ENCODE measurements around the gene PRKCB.

Gene PRKCB

GRCh38 chr16:23994615-23995014, 158.8 kb downstream of the PRKCB start:
- WGBS (ENCODE audit: insufficient coverage, insufficient read length): no CpG with 5 or more reads among the region's 1 CpG
- no peak for DNase-seq (ENCODE audit: low read depth, low spot score)
- Histone ChIP-seq H3K4me3 (ENCODE audit: low read length) (no peak overlapping the region), H3K27ac (ENCODE audit: low read length) (no peak overlapping the region), H3K36me3 (ENCODE audit: control insufficient read depth, insufficient read depth, low read length) (no peaks in the 10 kb centered on the region), H3K9me3 (ENCODE audit: control insufficient read depth, insufficient read depth, low read length) (no peaks in the 10 kb centered on the region), H3K4me1 (ENCODE audit: control insufficient read depth, insufficient read depth, low read length) (peaks cover 2% of the 10 kb centered on the region; the same call in 1 of the 2 replicates), H3K27me3 (ENCODE audit: control insufficient read depth, insufficient read depth, low read length) (no peaks in the 10 kb centered on the region)

GRCh38 chr16:23996258-23996955, 160.6 kb downstream of the PRKCB start:
- no CpG with 5 or more reads among the region's 4 CpGs for WGBS (ENCODE audit: insufficient coverage, insufficient read length)
- no peak for DNase-seq (ENCODE audit: low read depth, low spot score)
- Histone ChIP-seq H3K4me1 (ENCODE audit: control insufficient read depth, insufficient read depth, low read length) (no peaks in the 10 kb centered on the region), H3K4me3 (ENCODE audit: low read length) (no peak overlapping the region), H3K36me3 (ENCODE audit: control insufficient read depth, insufficient read depth, low read length) (no peaks in the 10 kb centered on the region), H3K27me3 (ENCODE audit: control insufficient read depth, insufficient read depth, low read length) (no peaks in the 10 kb centered on the region), H3K9me3 (ENCODE audit: control insufficient read depth, insufficient read depth, low read length) (no peaks in the 10 kb centered on the region), H3K27ac (ENCODE audit: low read length) (no peak overlapping the region)

- Histone ChIP-seq H3K4me3 (ENCODE audit: low read length) (no peak overlapping the region), H3K36me3 (ENCODE audit: control insufficient read depth, insufficient read depth, low read length) (no peaks in the 10 kb centered on the region), H3K4me1 (ENCODE audit: control insufficient read depth, insufficient read depth, low read length) (no peaks in the 10 kb centered on the region), H3K27me3 (ENCODE audit: control insufficient read depth, insufficient read depth, low read length) (no peaks in the 10 kb centered on the region), H3K9me3 (ENCODE audit: control insufficient read depth, insufficient read depth, low read length) (no peaks in the 10 kb centered on the region), H3K27ac (ENCODE audit: low read length) (no peak overlapping the region)
- no peak for DNase-seq (ENCODE audit: low read depth, low spot score)
These were observed 163.0 kb downstream of the PRKCB start for GRCh38 chr16:23998771-23999170.

- H3K4me3 ChIP-seq (ENCODE audit: low read length): no peak overlapping the region
- H3K4me1 ChIP-seq (ENCODE audit: control insufficient read depth, insufficient read depth, low read length): no peaks in the 10 kb centered on the region
- H3K27ac ChIP-seq (ENCODE audit: low read length): no peak overlapping the region
- H3K36me3 ChIP-seq (ENCODE audit: control insufficient read depth, insufficient read depth, low read length): no peaks in the 10 kb centered on the region
- no peaks in the 10 kb centered on the region for H3K9me3 ChIP-seq (ENCODE audit: control insufficient read depth, insufficient read depth, low read length)
- no CpG with 5 or more reads among the region's 4 CpGs for WGBS (ENCODE audit: insufficient coverage, insufficient read length)
- no peaks in the 10 kb centered on the region for H3K27me3 ChIP-seq (ENCODE audit: control insufficient read depth, insufficient read depth, low read length)
- DNase-seq (ENCODE audit: low read depth, low spot score): no peak
These were observed 163.9 kb downstream of the PRKCB start for GRCh38 chr16:23999663-24000062.

- no peak for DNase-seq (ENCODE audit: low read depth, low spot score)
- H3K36me3 ChIP-seq (ENCODE audit: control insufficient read depth, insufficient read depth, low read length): no peaks in the 10 kb centered on the region
- H3K4me1 ChIP-seq (ENCODE audit: control insufficient read depth, insufficient read depth, low read length): no peaks in the 10 kb centered on the region
- H3K4me3 ChIP-seq (ENCODE audit: low read length): no peak overlapping the region
- no peak overlapping the region for H3K27ac ChIP-seq (ENCODE audit: low read length)
- no peaks in the 10 kb centered on the region; the same call in 1 of the 2 replicates for H3K27me3 ChIP-seq (ENCODE audit: control insufficient read depth, insufficient read depth, low read length)
- no peaks in the 10 kb centered on the region for H3K9me3 ChIP-seq (ENCODE audit: control insufficient read depth, insufficient read depth, low read length)
- WGBS (ENCODE audit: insufficient coverage, insufficient read length): no CpG with 5 or more reads among the region's 1 CpG
These were observed 165.9 kb downstream of the PRKCB start for GRCh38 chr16:24001710-24002109.

GRCh38 chr16:24002619-24003018, 166.8 kb downstream of the PRKCB start:
- no peak for DNase-seq (ENCODE audit: low read depth, low spot score)
- WGBS (ENCODE audit: insufficient coverage, insufficient read length): no CpG with 5 or more reads among the region's 4 CpGs
- no peaks in the 10 kb centered on the region; the same call in 1 of the 2 replicates for H3K27me3 ChIP-seq (ENCODE audit: control insufficient read depth, insufficient read depth, low read length)

GRCh38 chr16:24005577-24005976, 169.8 kb downstream of the PRKCB start:
- H3K4me1 ChIP-seq (ENCODE audit: control insufficient read depth, insufficient read depth, low read length): no peaks in the 10 kb centered on the region
- WGBS (ENCODE audit: insufficient coverage, insufficient read length): no CpG with 5 or more reads among the region's 6 CpGs
- DNase-seq (ENCODE audit: low read depth, low spot score): no peak
- H3K27me3 ChIP-seq (ENCODE audit: control insufficient read depth, insufficient read depth, low read length): no peaks in the 10 kb centered on the region; the same call in 1 of the 2 replicates
- no peaks in the 10 kb centered on the region for H3K9me3 ChIP-seq (ENCODE audit: control insufficient read depth, insufficient read depth, low read length)
- H3K36me3 ChIP-seq (ENCODE audit: control insufficient read depth, insufficient read depth, low read length): no peaks in the 10 kb centered on the region
- H3K27ac ChIP-seq (ENCODE audit: low read length): no peak overlapping the region
- no peak overlapping the region for H3K4me3 ChIP-seq (ENCODE audit: low read length)

More at GRCh38 chr16:24002619-24003018, 166.8 kb downstream of the PRKCB start:
- no peaks in the 10 kb centered on the region for H3K4me1 ChIP-seq (ENCODE audit: control insufficient read depth, insufficient read depth, low read length)
- H3K36me3 ChIP-seq (ENCODE audit: control insufficient read depth, insufficient read depth, low read length): no peaks in the 10 kb centered on the region
- no peak overlapping the region for H3K27ac ChIP-seq (ENCODE audit: low read length)
- H3K4me3 ChIP-seq (ENCODE audit: low read length): no peak overlapping the region
- no peaks in the 10 kb centered on the region for H3K9me3 ChIP-seq (ENCODE audit: control insufficient read depth, insufficient read depth, low read length)

- Histone ChIP-seq H3K9me3 (ENCODE audit: control insufficient read depth, insufficient read depth, low read length) (no peaks in the 10 kb centered on the region), H3K27me3 (ENCODE audit: control insufficient read depth, insufficient read depth, low read length) (no peaks in the 10 kb centered on the region; the same call in 1 of the 2 replicates), H3K4me3 (ENCODE audit: low read length) (no peak overlapping the region), H3K4me1 (ENCODE audit: control insufficient read depth, insufficient read depth, low read length) (no peaks in the 10 kb centered on the region), H3K27ac (ENCODE audit: low read length) (no peak overlapping the region), H3K36me3 (ENCODE audit: control insufficient read depth, insufficient read depth, low read length) (no peaks in the 10 kb centered on the region)
- DNase-seq (ENCODE audit: low read depth, low spot score): no peak
- WGBS (ENCODE audit: insufficient coverage, insufficient read length): no CpG with 5 or more reads among the region's 7 CpGs
These were observed 171.6 kb downstream of the PRKCB start for GRCh38 chr16:24007391-24007790.

GRCh38 chr16:24007934-24008333, 172.2 kb downstream of the PRKCB start:
- H3K4me3 ChIP-seq (ENCODE audit: low read length): no peak overlapping the region
- no peaks in the 10 kb centered on the region for H3K9me3 ChIP-seq (ENCODE audit: control insufficient read depth, insufficient read depth, low read length)
- no peaks in the 10 kb centered on the region for H3K4me1 ChIP-seq (ENCODE audit: control insufficient read depth, insufficient read depth, low read length)
- H3K27me3 ChIP-seq (ENCODE audit: control insufficient read depth, insufficient read depth, low read length): no peaks in the 10 kb centered on the region; the same call in 1 of the 2 replicates
- H3K36me3 ChIP-seq (ENCODE audit: control insufficient read depth, insufficient read depth, low read length): no peaks in the 10 kb centered on the region
- H3K27ac ChIP-seq (ENCODE audit: low read length): no peak overlapping the region
- DNase-seq (ENCODE audit: low read depth, low spot score): no peak
- no CpG with 5 or more reads among the region's 1 CpG for WGBS (ENCODE audit: insufficient coverage, insufficient read length)

- Histone ChIP-seq H3K27ac (ENCODE audit: low read length) (no peak overlapping the region), H3K36me3 (ENCODE audit: control insufficient read depth, insufficient read depth, low read length) (no peaks in the 10 kb centered on the region), H3K4me1 (ENCODE audit: control insufficient read depth, insufficient read depth, low read length) (no peaks in the 10 kb centered on the region), H3K4me3 (ENCODE audit: low read length) (no peak overlapping the region), H3K27me3 (ENCODE audit: control insufficient read depth, insufficient read depth, low read length) (no peaks in the 10 kb centered on the region; the same call in 1 of the 2 replicates), H3K9me3 (ENCODE audit: control insufficient read depth, insufficient read depth, low read length) (no peaks in the 10 kb centered on the region)
- DNase-seq (ENCODE audit: low read depth, low spot score): no peak
- WGBS (ENCODE audit: insufficient coverage, insufficient read length): no CpG with 5 or more reads among the region's 4 CpGs
These were observed 173.3 kb downstream of the PRKCB start for GRCh38 chr16:24009098-24009497.

- H3K27ac ChIP-seq (ENCODE audit: low read length): no peak overlapping the region
These were observed 174.2 kb downstream of the PRKCB start for GRCh38 chr16:24009955-24010354.

More at GRCh38 chr16:24009955-24010354, 174.2 kb downstream of the PRKCB start:
- DNase-seq (ENCODE audit: low read depth, low spot score): no peak
- no peak overlapping the region for H3K4me3 ChIP-seq (ENCODE audit: low read length)
- no peaks in the 10 kb centered on the region for H3K36me3 ChIP-seq (ENCODE audit: control insufficient read depth, insufficient read depth, low read length)
- no peaks in the 10 kb centered on the region; the same call in 1 of the 2 replicates for H3K27me3 ChIP-seq (ENCODE audit: control insufficient read depth, insufficient read depth, low read length)
- H3K4me1 ChIP-seq (ENCODE audit: control insufficient read depth, insufficient read depth, low read length): no peaks in the 10 kb centered on the region
- no CpG with 5 or more reads among the region's 3 CpGs for WGBS (ENCODE audit: insufficient coverage, insufficient read length)
- no peaks in the 10 kb centered on the region for H3K9me3 ChIP-seq (ENCODE audit: control insufficient read depth, insufficient read depth, low read length)

All from iPS DF 6.9 (cell line).